Astrocyte (in vitro differentiated cells and primary cell): ENCODE data around the gene RNF207. TPM values are rescaled to one million over a fixed set of nuclear protein-coding genes. Genes with fewer than 3 reads are reported as not detected.

ENCODE experiments used
- DNase-seq: peaks from one replicate; pipeline ENCODE4 v3.0.0-alpha.2; 2010; ENCODE audit warnings: low read depth
- FAIRE-seq: peaks from 2 replicates; lab custom pipeline; 2011; peaks lifted over from hg19 to GRCh38; lab: Jason Lieb, UNC
- H2AFZ ChIP-seq: 2 replicates; pipeline ENCODE4 v1.6.0; 2012; ENCODE audit warnings: low read depth, low read length, inconsistent platforms
- H3K27ac ChIP-seq: 2 replicates; pipeline ENCODE4 v1.5.1; 2011; ENCODE audit warnings: low read depth, low read length, inconsistent platforms
- H3K27me3 ChIP-seq: 2 replicates; pipeline ENCODE4 v1.6.0; 2011; ENCODE audit warnings: low read length, inconsistent platforms; ENCODE audit not compliant: insufficient read depth
- H3K36me3 ChIP-seq: 2 replicates; pipeline ENCODE4 v1.5.1; 2011; ENCODE audit warnings: low read length, inconsistent platforms; ENCODE audit not compliant: insufficient read depth
- H3K4me1 ChIP-seq: 2 replicates; pipeline ENCODE4 v1.5.1; 2011; ENCODE audit warnings: low read length, inconsistent platforms; ENCODE audit not compliant: insufficient read depth
- H3K4me2 ChIP-seq: 2 replicates; pipeline ENCODE4 v1.6.0; 2012; ENCODE audit warnings: low read length, inconsistent platforms
- H3K4me3 ChIP-seq: 2 replicates; pipeline ENCODE4 v1.5.1; 2011; ENCODE audit warnings: low read depth, mild to moderate bottlenecking, low read length, inconsistent platforms; ENCODE audit not compliant: insufficient read depth
- H3K79me2 ChIP-seq: 2 replicates; pipeline ENCODE4 v1.6.0; 2012; ENCODE audit warnings: mild to moderate bottlenecking, low read length, inconsistent platforms; ENCODE audit not compliant: insufficient read depth
- H3K9ac ChIP-seq: 2 replicates; pipeline ENCODE4 v1.6.0; 2012; ENCODE audit warnings: mild to moderate bottlenecking, low read length, inconsistent platforms
- H3K9me3 ChIP-seq: 2 replicates; pipeline ENCODE4 v1.5.1; 2012; ENCODE audit warnings: low read depth, mild to moderate bottlenecking, low read length, inconsistent platforms; ENCODE audit not compliant: insufficient read depth
- H4K20me1 ChIP-seq: 2 replicates; pipeline ENCODE4 v1.6.0; 2012; ENCODE audit warnings: low read length, inconsistent platforms; ENCODE audit not compliant: insufficient read depth
- H3K27ac Mint-ChIP-seq: one replicate; pipeline ENCODE4 v1.8.0; 2021; ENCODE audit warnings: mild to moderate bottlenecking, mixed read lengths; ENCODE audit not compliant: unreplicated experiment
- H3K27me3 Mint-ChIP-seq: one replicate; pipeline ENCODE4 v1.8.0; 2021; ENCODE audit warnings: low read depth, mixed read lengths; ENCODE audit not compliant: unreplicated experiment
- H3K36me3 Mint-ChIP-seq: one replicate; pipeline ENCODE4 v1.8.0; 2021; ENCODE audit warnings: low read depth, mixed read lengths; ENCODE audit not compliant: unreplicated experiment
- H3K4me1 Mint-ChIP-seq: one replicate; pipeline ENCODE4 v1.8.0; 2021; ENCODE audit warnings: low read depth, mixed read lengths; ENCODE audit not compliant: unreplicated experiment
- H3K4me3 Mint-ChIP-seq: one replicate; pipeline ENCODE4 v1.8.0; 2021; ENCODE audit warnings: mild to moderate bottlenecking, moderate library complexity, mixed read lengths; ENCODE audit not compliant: unreplicated experiment
- H3K9me3 Mint-ChIP-seq: one replicate; pipeline ENCODE4 v1.8.0; 2021; ENCODE audit warnings: mild to moderate bottlenecking, mixed read lengths; ENCODE audit not compliant: unreplicated experiment
- CTCF ChIP-seq: IDR thresholded peaks from 2 replicates; pipeline ENCODE4 v1.5.1; 2011; ENCODE audit warnings: low read depth, mild to moderate bottlenecking, inconsistent platforms, low read length, moderate library complexity; ENCODE audit not compliant: insufficient read depth
- EZH2 ChIP-seq: IDR thresholded peaks from 2 replicates; pipeline ENCODE4 v1.6.1; 2012; ENCODE audit warnings: mild to moderate bottlenecking, low read length, inconsistent platforms; ENCODE audit not compliant: insufficient read depth
- total RNA-seq: library from RNA; stranded (reverse); gene quantifications from 2 replicates; pipeline ENCODE4 v1.2.1, GENCODE V29; 2021

The RNF207 gene
- total RNA-seq, 1 donor from 2014 or later = 4.7 TPM

DNA sequence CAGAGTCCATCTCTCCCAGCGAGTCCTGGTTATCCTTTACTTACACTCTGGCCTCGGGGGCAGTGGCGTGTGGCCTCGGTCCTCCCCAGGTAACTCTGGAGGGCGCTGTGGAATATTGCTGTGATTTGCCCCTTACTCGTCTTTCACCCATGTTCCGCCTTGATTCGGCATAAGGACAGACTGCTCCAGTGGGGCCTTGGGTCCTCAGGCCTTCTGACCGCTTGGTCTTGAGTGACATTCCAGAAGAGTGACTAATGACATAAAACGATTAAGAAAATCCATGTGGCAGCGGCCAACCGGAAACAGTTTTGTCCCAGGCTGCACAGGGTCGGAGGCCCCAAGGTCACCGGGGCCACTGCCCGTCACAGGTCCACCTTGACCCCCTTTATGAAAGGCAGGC, 18.8 kb downstream of the RNF207 start:
- DNase-seq (no peak), FAIRE-seq (no peak)
- Mint-ChIP-seq H3K9me3 (no peaks in the 10 kb centered on the region), H3K36me3 (peaks cover 7% of the 10 kb centered on the region), H3K27ac (no peak overlapping the region), H3K4me1 (peaks cover 9% of the 10 kb centered on the region), H3K27me3 (no peaks in the 10 kb centered on the region), H3K4me3 (no peak overlapping the region)
- Histone ChIP-seq H3K4me1 (peaks cover 4% of the 10 kb centered on the region), H3K9me3 (no peaks in the 10 kb centered on the region), H3K4me3 (no peak overlapping the region), H2AFZ (no peak overlapping the region), H4K20me1 (peaks cover 31% of the 10 kb centered on the region), H3K27me3 (no peaks in the 10 kb centered on the region), H3K36me3 (peaks cover 14% of the 10 kb centered on the region), H3K9ac (no peak overlapping the region), H3K27ac (no peak overlapping the region), H3K4me2 (no peak overlapping the region), H3K79me2 (no peaks in the 10 kb centered on the region)
- no peak for TF ChIP-seq CTCF

GRCh38 chr1:6225651-6226050, 19.7 kb downstream of the RNF207 start:
- H3K4me1 ChIP-seq = no peaks in the 10 kb centered on the region
- H3K36me3 Mint-ChIP-seq = peaks cover 7% of the 10 kb centered on the region

GRCh38 chr1:6233376-6233775, 27.5 kb downstream of the RNF207 start:
- Histone ChIP-seq H3K9ac (no peak overlapping the region), H3K4me1 (peaks cover 12% of the 10 kb centered on the region), H3K4me3 (no peak overlapping the region), H3K27ac (no peak overlapping the region), H4K20me1 (peaks cover 25% of the 10 kb centered on the region), H2AFZ (no peak overlapping the region), H3K27me3 (no peaks in the 10 kb centered on the region), H3K79me2 (peaks cover 23% of the 10 kb centered on the region), H3K36me3 (peaks cover 10% of the 10 kb centered on the region), H3K9me3 (no peaks in the 10 kb centered on the region), H3K4me2 (no peak overlapping the region)
- Mint-ChIP-seq H3K4me3 (peak overlapping the region; percentile 34), H3K4me1 (peaks cover 13% of the 10 kb centered on the region), H3K27ac (no peak overlapping the region), H3K9me3 (no peaks in the 10 kb centered on the region), H3K27me3 (no peaks in the 10 kb centered on the region), H3K36me3 (peaks cover 9% of the 10 kb centered on the region)
- TF ChIP-seq CTCF (no peak), EZH2 (no peak)
- FAIRE-seq (no peak), DNase-seq (no peak)

More at GRCh38 chr1:6225651-6226050, 19.7 kb downstream of the RNF207 start:
- Mint-ChIP-seq H3K4me3 (no peak overlapping the region), H3K4me1 (peaks cover 2% of the 10 kb centered on the region), H3K27ac (no peak overlapping the region), H3K9me3 (no peaks in the 10 kb centered on the region), H3K27me3 (no peaks in the 10 kb centered on the region)
- DNase-seq = no peak
- Histone ChIP-seq H3K9me3 (no peaks in the 10 kb centered on the region), H3K4me3 (no peak overlapping the region), H2AFZ (no peak overlapping the region), H3K27me3 (no peaks in the 10 kb centered on the region), H3K79me2 (no peaks in the 10 kb centered on the region), H4K20me1 (peaks cover 30% of the 10 kb centered on the region), H3K9ac (no peak overlapping the region), H3K4me2 (no peak overlapping the region), H3K36me3 (peaks cover 14% of the 10 kb centered on the region), H3K27ac (no peak overlapping the region)
- TF ChIP-seq EZH2 (no peak), CTCF (no peak)
- no peak for FAIRE-seq
